IMR-90 (cell line): Measurements from ENCODE around the gene CACNA2D1. TPM values are rescaled to one million over a fixed set of nuclear protein-coding genes. Genes with fewer than 3 reads are reported as not detected.

Source experiments
- ATAC-seq: fragments of 200-7000 bp; cut with Tn5 transposase; 2 replicates; pipeline ENCODE4 v1.9.1; 2020; ENCODE audit warnings: low read depth, mild to moderate bottlenecking, moderate library complexity
- BruUV-seq: library from RNA; stranded (reverse); fragments of 400-500 nt; replicated peaks from 2 replicates; lab custom pipeline; 2021; lab: Mats Ljungman, UMichigan
- CTCF ChIA-PET: fragments of 300-600 bp; formaldehyde crosslinking; extraction: SDS; loops from one replicate; lab custom pipeline; 2021; ENCODE audit warnings: antibody characterized with exemption; lab: Yijun Ruan, JAX
- POLR2A ChIA-PET: fragments of 300-600 bp; sonication (Branson Sonifier 250); formaldehyde crosslinking; loops from one replicate; lab custom pipeline; 2022; ENCODE audit warnings: antibody characterized with exemption; ENCODE audit not compliant: unreplicated experiment; lab: Charles Lee
- DNase-seq: peaks from one replicate; pipeline ENCODE4 v3.0.0; 2013
- H2AFZ ChIP-seq: replicated peaks from 2 replicates; pipeline ENCODE3; 2013; ENCODE audit warnings: low read length, mild to moderate bottlenecking; ENCODE audit not compliant: poor library complexity
- H2AK5ac ChIP-seq: 2 replicates; pipeline ENCODE4 v1.6.1; 2013; ENCODE audit warnings: low read depth, low read length, inconsistent platforms
- H2AK9ac ChIP-seq: replicated peaks from 2 replicates; pipeline ENCODE3; 2013; ENCODE audit warnings: mild to moderate bottlenecking, low read depth, low read length, moderate library complexity; ENCODE audit not compliant: poor library complexity
- H2BK120ac ChIP-seq: 2 replicates; pipeline ENCODE4 v1.6.1; 2013; ENCODE audit warnings: low read depth, low read length, inconsistent platforms
- H2BK15ac ChIP-seq: 3 replicates; pipeline ENCODE4 v1.6.1; 2013; ENCODE audit warnings: low read depth, low read length, inconsistent platforms
- H2BK20ac ChIP-seq: 2 replicates; pipeline ENCODE4 v1.6.1; 2013; ENCODE audit warnings: low read depth, mild to moderate bottlenecking, inconsistent platforms, low read length, moderate library complexity
- H2BK5ac ChIP-seq: 2 replicates; pipeline ENCODE4 v1.6.1; 2013; ENCODE audit warnings: mild to moderate bottlenecking, low read depth, low read length, inconsistent platforms; ENCODE audit not compliant: poor library complexity, severe bottlenecking
- H3K14ac ChIP-seq: replicated peaks from 2 replicates; pipeline ENCODE4 v1.6.1; 2013; ENCODE audit warnings: low read depth, low read length, inconsistent platforms
- H3K18ac ChIP-seq: 2 replicates; pipeline ENCODE4 v1.6.1; 2013; ENCODE audit warnings: low read depth, low read length, control low read depth
- H3K23ac ChIP-seq: 2 replicates; pipeline ENCODE4 v1.6.1; 2013; ENCODE audit warnings: low read depth, low read length, inconsistent platforms
- H3K27ac ChIP-seq: 2 replicates; pipeline ENCODE4 v1.5.1; 2013; ENCODE audit warnings: mild to moderate bottlenecking, control low read depth, low read length; ENCODE audit not compliant: insufficient read depth
- H3K27me3 ChIP-seq: 2 replicates; pipeline ENCODE4 v1.6.1; 2013; ENCODE audit warnings: low read length; ENCODE audit not compliant: control insufficient read depth, insufficient read depth
- H3K36me3 ChIP-seq: 2 replicates; pipeline ENCODE4 v1.6.1; 2013; ENCODE audit warnings: low read length, mixed read lengths; ENCODE audit not compliant: control insufficient read depth, insufficient read depth
- H3K4ac ChIP-seq: 2 replicates; pipeline ENCODE4 v1.6.1; 2013; ENCODE audit warnings: low read depth, low read length, inconsistent platforms
- H3K4me1 ChIP-seq: 2 replicates; pipeline ENCODE4 v1.6.1; 2013; ENCODE audit warnings: low read length, mixed read lengths; ENCODE audit not compliant: control insufficient read depth, insufficient read depth
- H3K4me2 ChIP-seq: 2 replicates; pipeline ENCODE4 v1.6.1; 2013; ENCODE audit warnings: low read depth, mild to moderate bottlenecking, control low read depth, low read length, moderate library complexity
- H3K4me3 ChIP-seq: 2 replicates; pipeline ENCODE4 v1.5.1; 2013; ENCODE audit warnings: low read depth, mild to moderate bottlenecking, control low read depth, low read length, moderate library complexity; ENCODE audit not compliant: insufficient read depth
- H3K56ac ChIP-seq: 2 replicates; pipeline ENCODE4 v1.6.1; 2013; ENCODE audit warnings: low read length, inconsistent platforms; ENCODE audit not compliant: insufficient read depth; ENCODE audit errors: extremely low read depth
- H3K79me1 ChIP-seq, 2 experiments: 2 replicates each; pipeline ENCODE4 v1.6.1; 2013; ENCODE audit warnings: low read length in 2 of 2, inconsistent platforms in 1 of 2, low read depth in 1 of 2
- H3K9ac ChIP-seq: 2 replicates; pipeline ENCODE4 v1.6.1; 2013; ENCODE audit warnings: low read depth, low read length, control low read depth
- H3K9me1 ChIP-seq: 2 replicates; pipeline ENCODE4 v1.6.1; 2013; ENCODE audit warnings: low read length, inconsistent platforms; ENCODE audit not compliant: insufficient read depth
- H3K9me3 ChIP-seq: 2 replicates; pipeline ENCODE4 v1.6.1; 2013; ENCODE audit warnings: low read length; ENCODE audit not compliant: control insufficient read depth, insufficient read depth
- H4K20me1 ChIP-seq: 2 replicates; pipeline ENCODE4 v1.6.1; 2013; ENCODE audit warnings: low read length, inconsistent platforms; ENCODE audit not compliant: insufficient read depth
- H4K5ac ChIP-seq: 2 replicates; pipeline ENCODE4 v1.6.1; 2013; ENCODE audit warnings: mild to moderate bottlenecking, low read depth, low read length, control low read depth
- H4K8ac ChIP-seq, 2 experiments: 2 replicates each; pipeline ENCODE4 v1.6.1; 2013; ENCODE audit warnings: low read depth in 2 of 2, low read length in 2 of 2, control low read depth in 1 of 2, inconsistent platforms in 1 of 2
- H4K91ac ChIP-seq: 2 replicates; pipeline ENCODE4 v1.6.1; 2013; ENCODE audit warnings: low read depth, low read length, inconsistent platforms; ENCODE audit not compliant: insufficient read depth
- BHLHE40 ChIP-seq: fragments of 150-350 bp; IDR thresholded peaks from 2 replicates; pipeline ENCODE4 v1.6.1; 2016; ENCODE audit warnings: mild to moderate bottlenecking, low read depth, low read length
- CHD1 ChIP-seq: IDR thresholded peaks from 2 replicates; pipeline ENCODE4 v1.6.1; 2012; ENCODE audit warnings: low read depth, low read length, improper control_type of control experiment
- CTCF ChIP-seq: conservative IDR thresholded peaks from 2 replicates; pipeline ENCODE4 v1.5.1; 2012; ENCODE audit warnings: mild to moderate bottlenecking, low read depth, low read length, improper control_type of control experiment
- ELK1 ChIP-seq: fragments of 150-350 bp; IDR thresholded peaks from 2 replicates; pipeline ENCODE4 v1.6.1; 2016; ENCODE audit warnings: low read depth, mild to moderate bottlenecking, low read length, moderate library complexity, borderline replicate concordance
- FOS ChIP-seq: fragments of 150-350 bp; IDR thresholded peaks from 2 replicates; pipeline ENCODE4 v1.6.1; 2016; ENCODE audit warnings: low read depth, low read length
- MAFK ChIP-seq: IDR thresholded peaks from 2 replicates; pipeline ENCODE4 v1.6.1; 2012; ENCODE audit warnings: low read depth, low read length, improper control_type of control experiment
- MXI1 ChIP-seq: IDR thresholded peaks from 2 replicates; pipeline ENCODE4 v1.6.1; 2012; ENCODE audit warnings: low read depth, mild to moderate bottlenecking, low read length, moderate library complexity, borderline replicate concordance
- NFE2L2 ChIP-seq: fragments of 150-350 bp; IDR thresholded peaks from 2 replicates; pipeline ENCODE4 v1.6.1; 2016; ENCODE audit warnings: low read depth, mild to moderate bottlenecking, low read length
- POLR2A ChIP-seq: IDR thresholded peaks from 2 replicates; pipeline ENCODE4 v1.6.1; 2012; ENCODE audit warnings: mild to moderate bottlenecking, low read depth, low read length
- RAD21 ChIP-seq: IDR thresholded peaks from 2 replicates; pipeline ENCODE4 v1.6.1; 2012; ENCODE audit warnings: low read length, improper control_type of control experiment
- RCOR1 ChIP-seq: IDR thresholded peaks from 2 replicates; pipeline ENCODE4 v1.6.1; 2012; ENCODE audit warnings: mild to moderate bottlenecking, low read length, improper control_type of control experiment; ENCODE audit not compliant: insufficient replicate concordance
- RFX5 ChIP-seq: IDR thresholded peaks from 2 replicates; pipeline ENCODE4 v1.8.0; 2012; ENCODE audit warnings: low read depth, mild to moderate bottlenecking, low read length, moderate library complexity
- SMC3 ChIP-seq: fragments of 150-350 bp; IDR thresholded peaks from 2 replicates; pipeline ENCODE4 v1.6.1; 2016; ENCODE audit warnings: low read depth, mild to moderate bottlenecking, antibody characterized with exemption, low read length, moderate library complexity
- USF2 ChIP-seq: fragments of 150-350 bp; IDR thresholded peaks from 2 replicates; pipeline ENCODE4 v1.6.1; 2017; ENCODE audit warnings: mild to moderate bottlenecking, antibody characterized with exemption, low read length, low read depth
- WGBS, 2 experiments: methylation state at CpG; one replicate each; pipeline versions ENCODE4 v1.1.5 to v1.1.7; 2013; ENCODE audit warnings: missing lambda C conversion rate in 2 of 2; ENCODE audit not compliant: insufficient read length in 1 of 2; ENCODE audit errors: extremely low coverage in 2 of 2; 5-methylcytosine and 5-hydroxymethylcytosine counted together
- dilution Hi-C: fragments of 300-500 bp; cut with HindIII; formaldehyde crosslinking; loops from one replicate; pipeline ENCODE4 v1.14.3; 2018; ENCODE audit warnings: low sequenced_read_pairs; ENCODE audit not compliant: unreplicated experiment
- in situ Hi-C: fragments of 300-500 bp; cut with MboI; formaldehyde crosslinking; loops from 3 replicates; pipeline ENCODE4 v1.14.3; 2019; ENCODE audit warnings: low sequenced_read_pairs, inconsistent platforms, mixed read lengths
- intact Hi-C: fragments of 100-400 bp; cut with micrococcal nuclease; formaldehyde crosslinking; loops from 2 replicates; pipeline ENCODE4 v1.10.0; 2022
- polyA plus RNA-seq, 3 experiments: library from polyadenylated mRNA; depleted of rRNA; stranded (reverse); fragments of >200 nt; gene quantifications; 2 replicates each; pipeline ENCODE4 v1.2.3, GENCODE V29; 2012; ENCODE audit warnings: low replicate concordance in 1 of 3
- total RNA-seq: library from RNA; depleted of rRNA; stranded (reverse); fragments of >200 nt; gene quantifications from 2 replicates; pipeline ENCODE4 v1.2.3, GENCODE V29; 2012

CACNA2D1 gene
- total and polyA plus RNA-seq, 2 of the 4 experiments (the other 2 are of a cell fraction), result 5.8 to 21.9 TPM

- BruUV-seq, result no TSS peak
- intact Hi-C loops, result no loop called here
- no peak overlapping the region for H4K5ac ChIP-seq
Measured at GRCh38 chr7:82360591-82361368, 82.8 kb downstream of the CACNA2D1 start.

More at GRCh38 chr7:82360591-82361368, 82.8 kb downstream of the CACNA2D1 start:
- no peaks in the 10 kb centered on the region for H3K9me3 ChIP-seq
- H3K36me3 ChIP-seq, result 0 out of 2 replicates have a peak, but pooled peaks cover 2% of the 10 kb centered on the region
- H2BK15ac ChIP-seq, result no peak overlapping the region
- WGBS, 2 experiments, result no CpG with 5 or more reads among the region's 2 CpGs
- no peaks in the 10 kb centered on the region for H3K9me1 ChIP-seq
- H3K4me3 ChIP-seq, result no peak overlapping the region
- no peak overlapping the region for H2BK5ac ChIP-seq
- H3K4me2 ChIP-seq, result no peak overlapping the region
- no peak overlapping the region for H2AFZ ChIP-seq
- dilution Hi-C loops (no loop called here), in situ Hi-C loops (no loop called here)
- H3K14ac ChIP-seq, result no peak overlapping the region
- ATAC-seq (no peak), DNase-seq (no peak)
- ChIA-PET POLR2A (no interaction called here), CTCF (interaction anchor here (1.1 to 1.6 kb wide), 2 partner anchors 12 to 18 kb away, joined by 3 to 4 read pairs; no protein-coding TSS in a partner anchor)
- H3K79me1 ChIP-seq, result peaks cover 2 to 9% of the 10 kb centered on the region in 2 experiments; a peak in 2 of 4 replicates
- no peak overlapping the region for H4K91ac ChIP-seq
- no peak overlapping the region for H2BK120ac ChIP-seq
- H2AK9ac ChIP-seq, result no peak overlapping the region
- no peak overlapping the region for H4K8ac ChIP-seq
- H2BK20ac ChIP-seq, result no peak overlapping the region
- H3K23ac ChIP-seq, result no peak overlapping the region
- no peaks in the 10 kb centered on the region for H3K27me3 ChIP-seq
- H4K20me1 ChIP-seq, result no peaks in the 10 kb centered on the region
- peaks cover 2% of the 10 kb centered on the region; the same call in 1 of the 2 replicates for H3K4me1 ChIP-seq
- H3K56ac ChIP-seq, result no peak overlapping the region
- no peak overlapping the region for H3K18ac ChIP-seq
- H3K27ac ChIP-seq, result no peak overlapping the region
- no peak overlapping the region for H3K4ac ChIP-seq
- TF ChIP-seq RFX5, result no peak
- no peak for TF ChIP-seq ELK1
- TF ChIP-seq MXI1, result no peak
- TF ChIP-seq CTCF, result no peak
- no peak for TF ChIP-seq FOS
- no peak for TF ChIP-seq NFE2L2
- TF ChIP-seq MAFK, result no peak
- TF ChIP-seq USF2, result no peak
- no peak for TF ChIP-seq SMC3
- TF ChIP-seq BHLHE40, result no peak
- TF ChIP-seq RAD21, result no peak
- TF ChIP-seq POLR2A, result no peak
- TF ChIP-seq CHD1, result no peak
- no peak for TF ChIP-seq RCOR1
- H3K9ac ChIP-seq, result no peak overlapping the region
- H2AK5ac ChIP-seq, result no peak overlapping the region
